GM12878 (cell line): ENCODE measurements around the gene ZNF507. TPM values are rescaled to one million over a fixed set of nuclear protein-coding genes. Genes with fewer than 3 reads are reported as not detected.

Experiments
- ATAC-seq: fragments of 200-7000 bp; cut with Tn5 transposase; 3 replicates; pipeline ENCODE4 v1.9.1; 2020; ENCODE audit warnings: mild to moderate bottlenecking, moderate library complexity
- BruUV-seq: library from RNA; stranded (reverse); fragments of 400-500 nt; replicated peaks from 2 replicates; lab custom pipeline; 2021; lab: Mats Ljungman, UMichigan
- CTCF ChIA-PET: fragments of 300-600 bp; sonication (Branson Sonifier 250); formaldehyde crosslinking; extraction: SDS; loops from one replicate; lab custom pipeline; 2021; ENCODE audit warnings: inconsistent platforms; lab: Yijun Ruan, JAX
- POLR2A ChIA-PET: fragments of 350-600 bp; formaldehyde crosslinking; extraction: SDS; loops from one replicate; lab custom pipeline; 2021; ENCODE audit warnings: inconsistent platforms; lab: Charles Lee
- RAD21 ChIA-PET: fragments of 300-600 bp; sonication (Branson Sonifier 250); formaldehyde crosslinking; loops from one replicate; lab custom pipeline; 2023; ENCODE audit warnings: antibody characterized with exemption; ENCODE audit not compliant: unreplicated experiment; lab: Charles Lee
- SMC1A ChIA-PET: fragments of 300-600 bp; sonication (Branson Sonifier 250); formaldehyde crosslinking; loops from one replicate; lab custom pipeline; 2023; ENCODE audit not compliant: unreplicated experiment, uncharacterized antibody; lab: Charles Lee
- DNase-seq: peaks from one replicate; pipeline ENCODE4 v3.0.0-alpha.2; 2011; ENCODE audit warnings: low read depth, low spot score
- FAIRE-seq: peaks from 3 replicates; lab custom pipeline; 2011; peaks lifted over from hg19 to GRCh38; lab: Jason Lieb, UNC
- H2AFZ ChIP-seq: 2 replicates; pipeline ENCODE4 v1.6.0; 2011; ENCODE audit warnings: low read depth, low read length, control low read depth; ENCODE audit not compliant: control insufficient read depth
- H3K27ac ChIP-seq: 2 replicates; pipeline ENCODE4 v1.5.1; 2011; ENCODE audit warnings: control low read depth; ENCODE audit not compliant: control insufficient read depth, insufficient read depth
- H3K27me3 ChIP-seq, 2 experiments: replicated peaks in 1 of 2; 2 replicates each; pipeline versions ENCODE4 v1.6.0 to v1.6.1; 2011; ENCODE audit warnings: low read length in 1 of 2; ENCODE audit not compliant: control insufficient read depth in 2 of 2, insufficient read depth in 2 of 2
- H3K36me3 ChIP-seq, 2 experiments: 2 replicates each; pipeline ENCODE4 v1.5.1; 2011; ENCODE audit warnings: low read length in 1 of 2; ENCODE audit not compliant: control insufficient read depth in 2 of 2, insufficient read depth in 2 of 2
- H3K4me1 ChIP-seq: 2 replicates; pipeline ENCODE4 v1.6.1; 2011; ENCODE audit warnings: mild to moderate bottlenecking, low read length, moderate library complexity, mixed read lengths; ENCODE audit not compliant: control insufficient read depth, insufficient read depth
- H3K4me2 ChIP-seq: 2 replicates; pipeline ENCODE4 v1.6.0; 2011; ENCODE audit warnings: control low read depth; ENCODE audit not compliant: control insufficient read depth, insufficient read depth
- H3K4me3 ChIP-seq: fragments of 200-600 bp; sonication (generic); 2 replicates; pipeline ENCODE4 v1.5.1; 2016
- H3K79me2 ChIP-seq: 2 replicates; pipeline ENCODE4 v1.6.0; 2011; ENCODE audit warnings: low read length; ENCODE audit not compliant: control insufficient read depth, insufficient read depth
- H3K9ac ChIP-seq: 2 replicates; pipeline ENCODE4 v1.8.0; 2011; ENCODE audit warnings: low read length, control low read depth, mixed read lengths; ENCODE audit not compliant: control insufficient read depth, insufficient read depth
- H3K9me3 ChIP-seq: replicated peaks from 3 replicates; pipeline ENCODE4 v1.5.1; 2011; ENCODE audit warnings: mild to moderate bottlenecking, low read length; ENCODE audit not compliant: control insufficient read depth, insufficient read depth
- H4K20me1 ChIP-seq: 2 replicates; pipeline ENCODE4 v1.6.0; 2011; ENCODE audit not compliant: control insufficient read depth, insufficient read depth
- BCLAF1 ChIP-seq: fragments of 450-650 bp; IDR thresholded peaks from 2 replicates; pipeline ENCODE4 v1.6.1; 2017; ENCODE audit warnings: antibody characterized with exemption, mild to moderate bottlenecking, moderate library complexity
- LARP7 ChIP-seq: fragments of 450-650 bp; IDR thresholded peaks from 2 replicates; pipeline ENCODE4 v1.6.1; 2017; ENCODE audit warnings: mild to moderate bottlenecking
- MTA3 ChIP-seq: IDR thresholded peaks from 2 replicates; pipeline ENCODE4 v1.6.1; 2012; ENCODE audit warnings: low read length, inconsistent platforms, borderline replicate concordance
- PKNOX1 ChIP-seq: fragments of 450-650 bp; IDR thresholded peaks from 2 replicates; pipeline ENCODE4 v1.6.1; 2016; ENCODE audit warnings: mild to moderate bottlenecking
- PML ChIP-seq: IDR thresholded peaks from 2 replicates; pipeline ENCODE4 v1.6.1; 2012; ENCODE audit warnings: low read length, inconsistent platforms
- RAD51 ChIP-seq: fragments of 450-650 bp; IDR thresholded peaks from 2 replicates; pipeline ENCODE4 v1.6.1; 2016; ENCODE audit warnings: moderate library complexity, mild to moderate bottlenecking, inconsistent platforms
- SMAD1 ChIP-seq: fragments of 450-650 bp; IDR thresholded peaks from 2 replicates; pipeline ENCODE4 v1.6.1; 2018; ENCODE audit warnings: mild to moderate bottlenecking, low read depth; ENCODE audit not compliant: partially characterized antibody
- STAT1 ChIP-seq: fragments of 450-650 bp; conservative IDR thresholded peaks from 2 replicates; pipeline ENCODE4 v1.6.1; 2014; ENCODE audit warnings: antibody characterized with exemption, mild to moderate bottlenecking
- STAT3 ChIP-seq: IDR thresholded peaks from 2 replicates; pipeline ENCODE4 v1.6.1; 2011; ENCODE audit warnings: low read depth, low read length, improper control_type of control experiment
- WGBS: methylation state at CpG from one replicate; pipeline ENCODE4 v1.1.6; 2016; ENCODE audit warnings: low lambda C conversion rate; ENCODE audit not compliant: insufficient replicate concordance, insufficient coverage; ENCODE audit errors: missing lambda C conversion rate; 5-methylcytosine and 5-hydroxymethylcytosine counted together
- in situ Hi-C: fragments of 300-500 bp; cut with MboI; formaldehyde crosslinking; loops from 9 replicates; pipeline ENCODE4 v1.14.3; 2018; ENCODE audit warnings: mixed read lengths
- intact Hi-C: fragments of 100-400 bp; cut with micrococcal nuclease; formaldehyde crosslinking; loops from one replicate; pipeline ENCODE4 v1.14.2; 2022; ENCODE audit not compliant: unreplicated experiment
- polyA plus RNA-seq, 11 experiments: library from polyadenylated mRNA; depleted of rRNA in 4 of 11; unstranded in 6 of 11; stranded (reverse) in 5 of 11; fragments of >200 nt; fragmentation: Nextera tagmentation in 4 of 11; fragmentation: Illumina TruSeq in 1 of 11; extraction: Ambion mirVana in 4 of 11; extraction: Trizol in 1 of 11; gene quantifications; 1 replicate in 1 of 11; 2 replicates in 10 of 11; pipeline versions ENCODE4 v1.2.1 to v1.2.3, GENCODE V29; 2011 to 2016; ENCODE audit warnings: inconsistent platforms in 2 of 11, missing spikeins in 2 of 11, low read depth in 1 of 11
- total RNA-seq, 4 experiments: library from RNA; depleted of rRNA in 3 of 4; stranded (reverse); fragments of >200 nt in 3 of 4; fragmentation: Illumina TruSeq in 1 of 4; extraction: Trizol in 1 of 4; gene quantifications; 2 replicates each; pipeline versions ENCODE4 v1.2.1 to v1.2.3, GENCODE V29; 2013 to 2021

The ZNF507 gene
- total and polyA plus RNA-seq, 10 of the 15 experiments (the other 5 are each of a cell fraction or from before 2014, with no cell fraction given), result 2.3 to 18.4 (median 10.1) TPM

- FAIRE-seq (no peak), ATAC-seq (no peak), DNase-seq (no peak)
- H3K27ac ChIP-seq, result no peak overlapping the region
- H3K79me2 ChIP-seq, result peaks cover 32% of the 10 kb centered on the region
- no peak for TF ChIP-seq PML
- no peak for TF ChIP-seq RAD51
- no peak for TF ChIP-seq BCLAF1
- TF ChIP-seq STAT1, result no peak
- TF ChIP-seq MTA3, result no peak
- no peak for TF ChIP-seq LARP7
- no peak for TF ChIP-seq PKNOX1
- no peak for TF ChIP-seq STAT3
- no peak for TF ChIP-seq SMAD1
- H3K9me3 ChIP-seq, result no peaks in the 10 kb centered on the region
- ChIA-PET RAD21 (no interaction called here), POLR2A (no interaction called here), CTCF (no interaction called here), SMC1A (interaction anchor here (0.6 kb wide), 1 partner anchor 13 kb away, joined by 3 read pairs; no protein-coding TSS in a partner anchor)
- BruUV-seq, result no TSS peak
- H3K4me3 ChIP-seq, result no peak overlapping the region
- H3K36me3 ChIP-seq, result no peaks in the 10 kb centered on the region
- no peaks in the 10 kb centered on the region for H4K20me1 ChIP-seq
- H2AFZ ChIP-seq, result no peak overlapping the region
- H3K4me1 ChIP-seq, result peaks cover 4% of the 10 kb centered on the region; the same call in 1 of the 2 replicates
- no peaks in the 10 kb centered on the region for H3K27me3 ChIP-seq
- WGBS, result 54% methylated on average over 11 of the region's 11 CpGs
- intact Hi-C loops (no loop called here), in situ Hi-C loops (loop anchor here (10.0 kb wide), 1 partner anchor 221 kb away; no protein-coding TSS in a partner anchor)
- no peak overlapping the region for H3K9ac ChIP-seq
- H3K4me2 ChIP-seq, result no peak overlapping the region
Measured at GRCh38 chr19:32343550-32344262, 1.7 kb upstream of the ZNF507 start.
